Muscle layer of duodenum (tissue), 2 donors: ENCODE measurements around the gene AKR1B1.

ENCODE experiments used
- H3K27ac ChIP-seq: one replicate; pipeline ENCODE4 v1.7.0; 2013; ENCODE audit warnings: mild to moderate bottlenecking, low read length
- H3K27me3 ChIP-seq: one replicate; pipeline ENCODE4 v1.7.0; 2013; ENCODE audit warnings: low read depth, mild to moderate bottlenecking, control low read depth, low read length
- H3K36me3 ChIP-seq, 2 donors: one replicate each; pipeline ENCODE4 v1.7.0; 2013; ENCODE audit warnings: low read length in 2 of 2, control low read depth in 1 of 2, mild to moderate bottlenecking in 1 of 2; ENCODE audit not compliant: insufficient read depth in 2 of 2, control insufficient read depth in 1 of 2
- H3K4me1 ChIP-seq, 2 donors: one replicate each; pipeline ENCODE4 v1.7.0; 2013; ENCODE audit warnings: low read length in 2 of 2, mild to moderate bottlenecking in 2 of 2, control low read depth in 1 of 2, moderate library complexity in 1 of 2; ENCODE audit not compliant: insufficient read depth in 2 of 2, control insufficient read depth in 1 of 2
- H3K4me3 ChIP-seq, 2 donors: one replicate each; pipeline ENCODE4 v1.7.0; 2013; ENCODE audit warnings: low read length in 2 of 2, low read depth in 1 of 2, mild to moderate bottlenecking in 1 of 2
- H3K9me3 ChIP-seq, 2 donors: one replicate each; pipeline ENCODE4 v1.7.0; 2013; ENCODE audit warnings: low read length in 2 of 2, control low read depth in 1 of 2, mild to moderate bottlenecking in 1 of 2; ENCODE audit not compliant: control insufficient read depth in 1 of 2
- donor health status: healthy.

Gene AKR1B1

DNA sequence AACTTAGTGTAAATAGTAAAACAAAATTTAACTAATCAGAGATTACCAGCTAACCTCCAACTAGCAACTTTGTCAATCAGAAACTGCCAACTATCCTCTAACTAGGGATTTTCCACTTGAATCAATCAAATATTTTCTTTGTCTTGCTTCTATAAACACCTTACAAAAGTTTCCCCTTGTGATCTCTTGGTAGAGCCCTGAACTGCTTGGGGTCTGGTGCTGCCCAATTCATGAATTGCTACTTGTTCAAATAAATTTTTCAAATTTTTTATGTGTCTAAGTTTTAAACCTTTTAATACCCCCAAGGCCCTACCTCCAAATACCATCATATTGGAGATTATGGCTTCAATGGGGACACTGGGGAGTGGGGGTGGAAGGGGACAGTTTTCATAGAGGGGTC, 24.0 kb upstream of the AKR1B1 start:
- Histone ChIP-seq H3K27ac (no peak overlapping the region), H3K36me3 (no peaks in the 10 kb centered on the region), H3K27me3 (no peaks in the 10 kb centered on the region), H3K9me3 (no peaks in the 10 kb centered on the region), H3K4me3 (no peak overlapping the region), H3K4me1 (peaks cover 0 to 2% of the 10 kb centered on the region in 2 donors)

GRCh38 chr7:134481167-134481566, 22.3 kb upstream of the AKR1B1 start:
- H3K4me3 ChIP-seq = no peak overlapping the region
- no peak overlapping the region for H3K27ac ChIP-seq
- no peaks in the 10 kb centered on the region for H3K27me3 ChIP-seq
- H3K4me1 ChIP-seq = peaks cover 0 to 2% of the 10 kb centered on the region in 2 donors
- no peaks in the 10 kb centered on the region for H3K9me3 ChIP-seq
- no peaks in the 10 kb centered on the region for H3K36me3 ChIP-seq

- no peak overlapping the region for H3K27ac ChIP-seq
- H3K4me1 ChIP-seq = peaks cover 0 to 2% of the 10 kb centered on the region in 2 donors
- H3K9me3 ChIP-seq = no peaks in the 10 kb centered on the region
- H3K36me3 ChIP-seq = no peaks in the 10 kb centered on the region
- H3K4me3 ChIP-seq = no peak overlapping the region
- no peaks in the 10 kb centered on the region for H3K27me3 ChIP-seq
Measured at GRCh38 chr7:134480730-134481129, 21.8 kb upstream of the AKR1B1 start.

GRCh38 chr7:134480202-134480601, 21.3 kb upstream of the AKR1B1 start:
- Histone ChIP-seq H3K4me3 (no peak overlapping the region), H3K27ac (no peak overlapping the region), H3K27me3 (no peaks in the 10 kb centered on the region), H3K9me3 (no peaks in the 10 kb centered on the region), H3K4me1 (peaks cover 0 to 2% of the 10 kb centered on the region in 2 donors), H3K36me3 (no peaks in the 10 kb centered on the region)

DNA sequence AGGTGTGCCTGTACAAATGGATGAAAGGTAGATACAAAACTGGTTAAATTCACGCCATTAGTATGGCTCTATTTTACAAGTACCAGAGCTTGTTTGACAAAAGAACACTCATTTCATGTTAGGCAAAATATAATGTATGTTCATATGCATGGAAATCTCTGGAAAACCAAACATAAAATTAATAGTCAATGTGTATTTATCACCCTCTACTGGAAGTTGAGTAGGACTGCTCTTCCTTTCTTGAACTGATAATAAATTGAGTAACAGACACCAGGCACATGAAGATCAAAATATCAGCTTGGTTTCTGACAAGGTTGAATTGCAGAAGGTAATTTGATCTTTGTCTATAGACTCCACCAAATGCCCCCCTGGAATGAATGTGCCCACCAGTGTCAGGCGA, 19.8 kb upstream of the AKR1B1 start:
- no peaks in the 10 kb centered on the region for H3K9me3 ChIP-seq
- H3K4me1 ChIP-seq = peaks cover 0 to 5% of the 10 kb centered on the region in 2 donors
- H3K27me3 ChIP-seq = no peaks in the 10 kb centered on the region
- no peaks in the 10 kb centered on the region for H3K36me3 ChIP-seq
- no peak overlapping the region for H3K4me3 ChIP-seq
- H3K27ac ChIP-seq = no peak overlapping the region

GRCh38 chr7:134477954-134478353, 19.1 kb upstream of the AKR1B1 start:
- Histone ChIP-seq H3K4me1 (peaks cover 0 to 6% of the 10 kb centered on the region in 2 donors), H3K27ac (no peak overlapping the region), H3K4me3 (no peak overlapping the region), H3K9me3 (no peaks in the 10 kb centered on the region), H3K27me3 (no peaks in the 10 kb centered on the region), H3K36me3 (no peaks in the 10 kb centered on the region)

GRCh38 chr7:134476044-134476443, 17.1 kb upstream of the AKR1B1 start:
- H3K4me1 ChIP-seq = peaks cover 0 to 6% of the 10 kb centered on the region in 2 donors
- no peaks in the 10 kb centered on the region for H3K9me3 ChIP-seq
- H3K27me3 ChIP-seq = no peaks in the 10 kb centered on the region
- H3K4me3 ChIP-seq = no peak overlapping the region
- no peak overlapping the region for H3K27ac ChIP-seq
- H3K36me3 ChIP-seq = no peaks in the 10 kb centered on the region

- H3K4me3 ChIP-seq = no peak overlapping the region
- H3K27me3 ChIP-seq = no peaks in the 10 kb centered on the region
- H3K4me1 ChIP-seq = peaks cover 0 to 4% of the 10 kb centered on the region in 2 donors
- H3K9me3 ChIP-seq = no peaks in the 10 kb centered on the region
- no peaks in the 10 kb centered on the region for H3K36me3 ChIP-seq
- no peak overlapping the region for H3K27ac ChIP-seq
Measured at GRCh38 chr7:134474828-134475227, 15.9 kb upstream of the AKR1B1 start.

- no peaks in the 10 kb centered on the region for H3K36me3 ChIP-seq
- peaks cover 0 to 4% of the 10 kb centered on the region in 2 donors for H3K4me1 ChIP-seq
- H3K4me3 ChIP-seq = no peak overlapping the region
- no peaks in the 10 kb centered on the region for H3K27me3 ChIP-seq
- H3K9me3 ChIP-seq = no peaks in the 10 kb centered on the region
- no peak overlapping the region for H3K27ac ChIP-seq
Measured at GRCh38 chr7:134473861-134474291, 15.0 kb upstream of the AKR1B1 start.

DNA sequence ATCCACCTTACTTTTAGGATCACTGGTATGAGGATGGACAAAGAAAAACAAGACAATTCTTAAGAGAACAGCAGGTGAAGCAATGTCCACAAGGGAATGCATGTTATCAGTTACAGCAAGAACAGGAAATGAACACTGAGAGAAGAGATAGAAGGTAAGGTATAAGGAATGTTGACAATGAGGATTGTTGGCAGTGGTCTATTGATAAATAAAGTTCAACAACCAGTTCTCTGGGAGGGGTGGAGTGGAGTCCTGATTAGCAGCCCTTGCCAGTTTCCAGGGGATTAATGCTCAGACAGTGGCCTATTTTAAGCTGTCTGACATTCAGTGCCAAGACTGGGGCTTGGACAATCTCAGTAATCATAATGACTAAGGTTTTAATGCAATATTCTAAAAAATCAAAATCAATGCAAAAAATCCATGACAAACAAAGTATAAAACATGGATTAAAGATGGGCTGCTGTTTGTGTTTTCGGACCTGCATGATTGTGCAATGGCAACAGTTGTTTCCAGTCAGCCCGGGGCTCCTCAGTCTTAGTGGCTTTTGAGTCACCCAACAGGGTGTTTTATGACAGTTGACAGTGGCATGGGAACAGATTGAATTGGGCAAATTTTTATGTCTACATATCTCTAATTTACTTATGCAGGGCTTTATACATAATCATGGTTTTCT, 13.8 kb upstream of the AKR1B1 start:
- Histone ChIP-seq H3K4me1 (peaks cover 0 to 4% of the 10 kb centered on the region in 2 donors), H3K27me3 (no peaks in the 10 kb centered on the region), H3K36me3 (no peaks in the 10 kb centered on the region), H3K4me3 (no peak overlapping the region), H3K27ac (no peak overlapping the region), H3K9me3 (no peaks in the 10 kb centered on the region)

DNA sequence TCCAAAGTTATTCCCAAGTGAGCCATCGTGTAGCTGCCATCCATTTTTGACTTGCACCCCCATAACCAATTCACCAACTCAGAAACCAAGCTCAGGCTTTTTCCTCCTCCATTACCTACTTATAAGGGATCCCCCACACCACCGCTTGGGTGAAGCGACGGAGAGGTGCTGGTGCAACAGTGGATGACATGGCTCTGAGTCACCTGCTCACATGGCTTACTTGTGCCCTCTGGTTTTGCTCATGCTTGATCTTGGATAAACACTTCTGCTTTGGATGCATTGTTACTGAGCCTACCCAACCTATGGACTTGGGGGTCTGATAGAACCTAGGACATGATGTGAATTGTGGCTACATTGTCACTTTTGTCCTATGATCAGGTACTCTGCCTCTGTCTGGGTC, 12.0 kb upstream of the AKR1B1 start:
- H3K9me3 ChIP-seq = no peaks in the 10 kb centered on the region
- H3K4me1 ChIP-seq = peaks cover 0 to 4% of the 10 kb centered on the region in 2 donors
- H3K27me3 ChIP-seq = no peaks in the 10 kb centered on the region
- no peak overlapping the region for H3K4me3 ChIP-seq
- no peaks in the 10 kb centered on the region for H3K36me3 ChIP-seq
- no peak overlapping the region for H3K27ac ChIP-seq

- H3K36me3 ChIP-seq = no peaks in the 10 kb centered on the region
- H3K27me3 ChIP-seq = no peaks in the 10 kb centered on the region
- peaks cover 0 to 4% of the 10 kb centered on the region in 2 donors for H3K9me3 ChIP-seq
Measured at GRCh38 chr7:134469622-134470021, 10.7 kb upstream of the AKR1B1 start.

More at GRCh38 chr7:134469622-134470021, 10.7 kb upstream of the AKR1B1 start:
- Histone ChIP-seq H3K4me3 (no peak overlapping the region), H3K4me1 (peaks cover 0 to 4% of the 10 kb centered on the region in 2 donors), H3K27ac (no peak overlapping the region)
